NT2/D1 (cell line): ENCODE results near the gene AVPR2.
A peak's percentile ranks its signal among the peaks of the same experiment; 100 is the strongest.

Experiments used
- DNase-seq: peaks from one replicate; pipeline ENCODE4 v3.0.0-alpha.2; 2011; ENCODE audit warnings: low read depth, low spot score
- H3K27me3 ChIP-seq: 2 replicates; pipeline ENCODE4 v1.6.0; 2011; ENCODE audit warnings: mild to moderate bottlenecking; ENCODE audit not compliant: insufficient read length, insufficient read depth
- H3K36me3 ChIP-seq: 2 replicates; pipeline ENCODE4 v1.6.1; 2011; ENCODE audit warnings: mild to moderate bottlenecking, low read length, mixed read lengths; ENCODE audit not compliant: insufficient read depth, insufficient read length
- H3K4me1 ChIP-seq: 2 replicates; pipeline ENCODE4 v1.5.1; 2011; ENCODE audit not compliant: insufficient read depth, insufficient read length
- H3K4me3 ChIP-seq: 2 replicates; pipeline ENCODE4 v1.5.1; 2011; ENCODE audit warnings: low read depth; ENCODE audit not compliant: insufficient read length
- H3K9ac ChIP-seq: 2 replicates; pipeline ENCODE4 v1.6.0; 2011; ENCODE audit warnings: low read depth; ENCODE audit not compliant: insufficient read length
- H3K9me3 ChIP-seq: 2 replicates; pipeline ENCODE4 v1.5.1; 2011; ENCODE audit warnings: mild to moderate bottlenecking, low read length; ENCODE audit not compliant: insufficient read depth
- SUZ12 ChIP-seq: IDR thresholded peaks from 2 replicates; pipeline ENCODE4 v1.6.1; 2011; ENCODE audit not compliant: insufficient read length, insufficient read depth; ENCODE audit errors: extremely low read depth
- YY1 ChIP-seq: IDR thresholded peaks from 2 replicates; pipeline ENCODE4 v1.6.1; 2011; ENCODE audit not compliant: insufficient read length, insufficient read depth
- ZNF274 ChIP-seq: IDR thresholded peaks from 2 replicates; pipeline ENCODE4 v1.6.1; 2011; ENCODE audit warnings: mild to moderate bottlenecking, low read depth, low read length

AVPR2 gene

GRCh38 chrX:153871946-153872878 lies 32.3 kb upstream of the AVPR2 start:
- peaks cover 57% of the 10 kb centered on the region for H3K36me3 ChIP-seq
- H3K9me3 ChIP-seq: no peaks in the 10 kb centered on the region
- DNase-seq: no peak
- no peak overlapping the region for H3K9ac ChIP-seq
- no peaks in the 10 kb centered on the region for H3K4me1 ChIP-seq
- H3K27me3 ChIP-seq: no peaks in the 10 kb centered on the region
- TF ChIP-seq SUZ12 (no peak), ZNF274 (no peak)
- no peak overlapping the region for H3K4me3 ChIP-seq

DNA sequence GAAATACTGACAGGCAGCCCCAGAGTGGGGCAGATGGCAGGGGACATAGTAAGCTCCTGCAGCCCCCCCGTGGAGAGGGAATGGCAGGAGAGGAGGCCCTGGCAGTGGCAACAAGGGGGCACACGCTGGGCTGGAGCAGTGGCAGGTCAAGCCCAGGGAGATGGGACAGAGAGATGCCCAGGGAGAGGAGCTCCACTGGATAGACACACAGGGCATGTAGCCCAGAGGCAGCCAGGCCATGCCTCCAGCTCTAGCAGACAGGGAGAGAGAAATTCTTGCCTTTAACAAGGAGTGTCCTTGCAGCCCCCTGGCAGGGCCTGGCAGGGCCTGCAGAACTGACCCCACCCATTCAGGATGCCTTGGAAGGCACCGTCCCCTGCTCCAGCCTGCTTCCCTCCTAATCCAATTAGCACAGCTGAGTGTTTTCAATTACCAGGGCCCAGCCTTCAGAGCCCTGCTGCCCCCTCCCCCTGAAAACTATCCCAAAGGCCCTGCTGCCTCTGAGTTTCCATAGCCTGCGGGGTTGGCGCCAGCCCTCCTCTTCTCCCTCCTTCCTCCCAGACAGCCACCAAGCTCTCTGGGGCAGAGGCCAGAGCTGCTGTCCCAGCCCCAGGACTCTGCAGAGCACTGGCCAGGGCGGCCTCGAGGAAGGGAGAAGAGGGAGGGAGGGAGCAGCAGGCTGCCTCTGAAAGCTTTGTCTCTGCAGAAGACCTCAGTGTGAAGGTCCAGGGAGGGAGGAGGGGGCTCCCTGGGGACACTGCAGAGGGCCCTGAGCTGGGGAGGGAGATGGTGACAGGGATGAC lies 31.0 kb upstream of the AVPR2 start:
- Histone ChIP-seq H3K36me3 (peaks cover 46% of the 10 kb centered on the region), H3K27me3 (no peaks in the 10 kb centered on the region), H3K4me3 (no peak overlapping the region), H3K9ac (no peak overlapping the region), H3K4me1 (no peaks in the 10 kb centered on the region), H3K9me3 (no peaks in the 10 kb centered on the region)
- peak; percentile 27 for DNase-seq
- TF ChIP-seq SUZ12 (no peak), ZNF274 (no peak), YY1 (no peak)

DNA sequence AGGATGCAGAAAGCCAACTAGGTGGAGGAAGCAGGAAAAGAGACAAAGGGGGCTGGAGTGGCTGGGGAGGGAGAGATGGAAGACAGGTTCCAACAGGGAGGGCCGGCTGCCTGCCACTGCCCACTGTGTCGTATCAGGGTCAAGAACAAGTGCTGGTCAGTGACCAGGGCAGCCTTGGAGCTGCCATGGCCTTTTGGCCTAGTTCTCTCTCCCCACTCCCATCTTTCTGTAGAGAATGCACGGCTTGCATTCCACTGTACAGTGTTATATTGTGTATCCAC lies 30.4 kb upstream of the AVPR2 start:
- no peak for DNase-seq
- Histone ChIP-seq H3K9me3 (no peaks in the 10 kb centered on the region), H3K36me3 (peaks cover 41% of the 10 kb centered on the region), H3K27me3 (no peaks in the 10 kb centered on the region), H3K4me3 (no peak overlapping the region), H3K9ac (no peak overlapping the region), H3K4me1 (no peaks in the 10 kb centered on the region)
- TF ChIP-seq ZNF274 (no peak), YY1 (no peak), SUZ12 (no peak)

GRCh38 chrX:153874366-153875125 lies 29.9 kb upstream of the AVPR2 start:
- Histone ChIP-seq H3K27me3 (no peaks in the 10 kb centered on the region), H3K9ac (no peak overlapping the region), H3K36me3 (peaks cover 35% of the 10 kb centered on the region), H3K4me3 (no peak overlapping the region), H3K4me1 (peaks cover 2% of the 10 kb centered on the region), H3K9me3 (no peaks in the 10 kb centered on the region)
- no peak for DNase-seq
- TF ChIP-seq YY1: no peak
- TF ChIP-seq SUZ12: no peak
- no peak for TF ChIP-seq ZNF274

- H3K27me3 ChIP-seq: no peaks in the 10 kb centered on the region
- DNase-seq: no peak
- H3K9ac ChIP-seq: no peak overlapping the region
- no peaks in the 10 kb centered on the region for H3K9me3 ChIP-seq
- TF ChIP-seq YY1: no peak
- no peak for TF ChIP-seq ZNF274
- no peak for TF ChIP-seq SUZ12
- H3K4me3 ChIP-seq: no peak overlapping the region
- peaks cover 4% of the 10 kb centered on the region for H3K4me1 ChIP-seq
- peaks cover 26% of the 10 kb centered on the region for H3K36me3 ChIP-seq
Observed at GRCh38 chrX:153875391-153876111, 28.9 kb upstream of the AVPR2 start.

GRCh38 chrX:153876112-153876491 lies 28.4 kb upstream of the AVPR2 start:
- TF ChIP-seq ZNF274: no peak
- TF ChIP-seq YY1: no peak
- no peak for TF ChIP-seq SUZ12
- H3K27me3 ChIP-seq: no peaks in the 10 kb centered on the region
- DNase-seq: no peak
- no peak overlapping the region for H3K9ac ChIP-seq
- no peaks in the 10 kb centered on the region for H3K9me3 ChIP-seq
- no peak overlapping the region for H3K4me3 ChIP-seq
- peaks cover 24% of the 10 kb centered on the region for H3K36me3 ChIP-seq
- peaks cover 4% of the 10 kb centered on the region for H3K4me1 ChIP-seq
